ENCODE data around the gene WWP2.
"Not testable (repeated sequence)": the region's sequence is repeated elsewhere in the genome, so short reads cannot be mapped to it uniquely, and the experiment has no call there.

GRCh38 chr16:69968125-69968524 lies 206.0 kb downstream of the WWP2 start:
- TF ChIP-seq CTCF, EP300 (IDR thresholded peaks at IDR 0.05): not testable (repeated sequence)

Measured in ovary (tissue), 3 donors.